Vagina (tissue), 2 donors: ENCODE measurements around the gene MFAP5. TPM values are rescaled to one million over a fixed set of nuclear protein-coding genes. Genes with fewer than 3 reads are reported as not detected.
"Not testable (repeated sequence)": the region's sequence is repeated elsewhere in the genome, so short reads cannot be mapped to it uniquely, and the experiment has no call there.

Experiments
- DNase-seq, 2 donors: peaks; one replicate each; pipeline ENCODE4 v3.0.0-alpha.2; 2017; ENCODE audit errors: extremely low spot score in 2 of 2
- H3K27ac ChIP-seq: fragments of 200-600 bp; sonication (generic); one replicate; pipeline ENCODE4 v1.5.1; 2019
- H3K27me3 ChIP-seq: fragments of 200-600 bp; sonication (generic); one replicate; pipeline ENCODE4 v1.5.1; 2019
- H3K36me3 ChIP-seq, 2 donors: fragments of 200-600 bp; sonication (generic); one replicate each; pipeline ENCODE4 v1.5.1; 2017 to 2019
- H3K4me1 ChIP-seq: fragments of 200-600 bp; sonication (generic); one replicate; pipeline ENCODE4 v1.5.1; 2019
- H3K4me3 ChIP-seq, 2 donors: fragments of 200-600 bp; sonication (generic); 1 replicate in 1 of 2; 2 replicates in 1 of 2; pipeline ENCODE4 v1.5.1; 2016 to 2019
- H3K9me3 ChIP-seq: fragments of 200-600 bp; sonication (generic); one replicate; pipeline ENCODE4 v1.5.1; 2019
- POLR2A ChIP-seq, 2 donors: fragments of 450-650 bp; IDR thresholded peaks; one replicate each; pipeline ENCODE4 v1.6.1; 2017; ENCODE audit warnings: antibody characterized with exemption in 2 of 2, mild to moderate bottlenecking in 2 of 2, moderate library complexity in 2 of 2
- POLR2AphosphoS5 ChIP-seq, 2 donors: sonication (generic); formaldehyde crosslinking; IDR thresholded peaks; one replicate each; pipeline ENCODE4 v1.9.0; 2017; ENCODE audit warnings: antibody characterized with exemption in 2 of 2, mild to moderate bottlenecking in 2 of 2, low read depth in 1 of 2; ENCODE audit not compliant: insufficient read depth in 1 of 2
- intact Hi-C: fragments of 100-400 bp; cut with DNase I; formaldehyde crosslinking; loops from one replicate; pipeline ENCODE4 v1.15.1; 2023
- total RNA-seq: library from RNA; depleted of rRNA; stranded (reverse); fragments of >200 nt; gene quantifications from one replicate; pipeline ENCODE4 v1.2.3, GENCODE V29; 2016
- TF ChIP-seq, protein P1 (sequence below), 3 experiments: fragments of 450-650 bp in 2 of 3; fragments of 200-600 bp in 1 of 3; sonication (generic) in 1 of 3; IDR thresholded peaks; one replicate each; pipeline ENCODE4 v1.5.1; 2017 to 2019; ENCODE audit warnings: antibody characterized with exemption in 3 of 3, mild to moderate bottlenecking in 2 of 3, moderate library complexity in 2 of 3

MFAP5 gene
- total RNA-seq, 1 donor from 2014 or later: 159 TPM

GRCh38 chr12:8615206-8615605 lies 47.4 kb downstream of the MFAP5 start:
- Histone ChIP-seq H3K9me3 (no peaks in the 10 kb centered on the region), H3K4me3 (no peak overlapping the region), H3K27me3 (no peaks in the 10 kb centered on the region), H3K27ac (no peak overlapping the region), H3K36me3 (no peaks in the 10 kb centered on the region), H3K4me1 (no peaks in the 10 kb centered on the region)
- intact Hi-C loops: no loop called here
- TF ChIP-seq POLR2A (IDR thresholded peaks at IDR 0.05): no peak
- TF ChIP-seq POLR2AphosphoS5 (IDR thresholded peaks at IDR 0.05; ENCODE audit: insufficient read depth in 1 of 2, low read depth in 1 of 2): no peak
- TF ChIP-seq, protein P1, sequence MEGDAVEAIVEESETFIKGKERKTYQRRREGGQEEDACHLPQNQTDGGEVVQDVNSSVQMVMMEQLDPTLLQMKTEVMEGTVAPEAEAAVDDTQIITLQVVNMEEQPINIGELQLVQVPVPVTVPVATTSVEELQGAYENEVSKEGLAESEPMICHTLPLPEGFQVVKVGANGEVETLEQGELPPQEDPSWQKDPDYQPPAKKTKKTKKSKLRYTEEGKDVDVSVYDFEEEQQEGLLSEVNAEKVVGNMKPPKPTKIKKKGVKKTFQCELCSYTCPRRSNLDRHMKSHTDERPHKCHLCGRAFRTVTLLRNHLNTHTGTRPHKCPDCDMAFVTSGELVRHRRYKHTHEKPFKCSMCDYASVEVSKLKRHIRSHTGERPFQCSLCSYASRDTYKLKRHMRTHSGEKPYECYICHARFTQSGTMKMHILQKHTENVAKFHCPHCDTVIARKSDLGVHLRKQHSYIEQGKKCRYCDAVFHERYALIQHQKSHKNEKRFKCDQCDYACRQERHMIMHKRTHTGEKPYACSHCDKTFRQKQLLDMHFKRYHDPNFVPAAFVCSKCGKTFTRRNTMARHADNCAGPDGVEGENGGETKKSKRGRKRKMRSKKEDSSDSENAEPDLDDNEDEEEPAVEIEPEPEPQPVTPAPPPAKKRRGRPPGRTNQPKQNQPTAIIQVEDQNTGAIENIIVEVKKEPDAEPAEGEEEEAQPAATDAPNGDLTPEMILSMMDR (IDR thresholded peaks at IDR 0.05): no peak
- DNase-seq: no peak

- H3K4me1 ChIP-seq, H3K27ac ChIP-seq, H3K36me3 ChIP-seq, intact Hi-C loops, H3K4me3 ChIP-seq, DNase-seq, H3K27me3 ChIP-seq, H3K9me3 ChIP-seq: not testable (repeated sequence)
These were observed 48.7 kb downstream of the MFAP5 start for GRCh38 chr12:8613881-8614280.

GRCh38 chr12:8612629-8613028 lies 50.0 kb downstream of the MFAP5 start, which contains the start of gene AICDA:
Gene AICDA, minus strand, starts transcription at chr12:8612859. Its CDS starts 92 bp downstream, at chr12:8612767.
- intact Hi-C loops: no loop called here
- no peaks in the 10 kb centered on the region for H3K36me3 ChIP-seq
- TF ChIP-seq POLR2AphosphoS5 (IDR thresholded peaks at IDR 0.05; ENCODE audit: insufficient read depth in 1 of 2, low read depth in 1 of 2): no peak
- no peak for TF ChIP-seq POLR2A (IDR thresholded peaks at IDR 0.05)
- TF ChIP-seq, protein P1 (IDR thresholded peaks at IDR 0.05): no peak
- H3K4me1 ChIP-seq: no peaks in the 10 kb centered on the region
- no peak within 1 kb of the TSS for H3K27ac ChIP-seq
- no peak for DNase-seq
- no peaks in the 10 kb centered on the region for H3K9me3 ChIP-seq
- H3K27me3 ChIP-seq: no peaks in the 10 kb centered on the region
- H3K4me3 ChIP-seq: no peak within 1 kb of the TSS

GRCh38 chr12:8609061-8609570 lies 53.5 kb downstream of the MFAP5 start:
- H3K4me3 ChIP-seq: no peak overlapping the region
- H3K4me1 ChIP-seq: no peaks in the 10 kb centered on the region
- H3K9me3 ChIP-seq: no peaks in the 10 kb centered on the region
- no peak for DNase-seq
- intact Hi-C loops: no loop called here
- H3K36me3 ChIP-seq: no peaks in the 10 kb centered on the region
- no peak overlapping the region for H3K27ac ChIP-seq
- TF ChIP-seq, protein P1 (IDR thresholded peaks at IDR 0.05): peak in 1 of 3 experiments; percentile 12
- TF ChIP-seq POLR2A (IDR thresholded peaks at IDR 0.05): no peak
- no peak for TF ChIP-seq POLR2AphosphoS5 (IDR thresholded peaks at IDR 0.05; ENCODE audit: insufficient read depth in 1 of 2, low read depth in 1 of 2)
- H3K27me3 ChIP-seq: no peaks in the 10 kb centered on the region

DNA sequence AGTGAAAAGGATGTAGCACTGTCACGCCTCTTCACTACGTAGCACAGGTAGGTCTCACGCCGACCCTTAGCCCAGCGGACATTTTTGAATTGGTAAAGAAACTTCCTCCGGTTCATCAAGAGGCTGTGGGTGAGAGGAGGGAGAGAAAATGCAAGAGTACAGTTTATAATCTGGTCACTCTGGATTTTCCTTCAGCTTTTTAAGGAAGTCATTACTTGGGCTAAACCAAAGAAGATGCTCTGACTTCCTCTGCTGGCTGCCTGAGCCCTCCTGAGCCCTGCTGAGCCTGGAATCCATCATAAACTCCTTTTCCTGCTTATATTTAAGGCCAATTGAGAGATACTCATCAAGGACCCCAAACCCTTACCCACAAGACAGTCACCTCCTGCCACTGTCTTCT lies 55.7 kb downstream of the MFAP5 start:
- intact Hi-C loops: no loop called here
- TF ChIP-seq POLR2A (IDR thresholded peaks at IDR 0.05) (no peak), POLR2AphosphoS5 (IDR thresholded peaks at IDR 0.05; ENCODE audit: insufficient read depth in 1 of 2, low read depth in 1 of 2) (no peak)
- TF ChIP-seq, protein P1 (IDR thresholded peaks at IDR 0.05): no peak
- H3K9me3 ChIP-seq: no peaks in the 10 kb centered on the region
- H3K4me1 ChIP-seq: no peaks in the 10 kb centered on the region
- no peaks in the 10 kb centered on the region for H3K27me3 ChIP-seq
- no peak for DNase-seq
- no peak overlapping the region for H3K27ac ChIP-seq
- H3K4me3 ChIP-seq: no peak overlapping the region
- no peaks in the 10 kb centered on the region for H3K36me3 ChIP-seq
